HG03520 (cell line): ENCODE data around the gene ISLR2.
"Not testable (repeated sequence)": the region's sequence is repeated elsewhere in the genome, so short reads cannot be mapped to it uniquely, and the experiment has no call there.

ENCODE experiments used
- ATAC-seq: cut with Tn5 transposase; IDR thresholded peaks from one replicate; pipeline ENCODE4 v1.9.1; 2021; ENCODE audit warnings: mild to moderate bottlenecking, moderate library complexity; ENCODE audit not compliant: unreplicated experiment

The ISLR2 gene

DNA sequence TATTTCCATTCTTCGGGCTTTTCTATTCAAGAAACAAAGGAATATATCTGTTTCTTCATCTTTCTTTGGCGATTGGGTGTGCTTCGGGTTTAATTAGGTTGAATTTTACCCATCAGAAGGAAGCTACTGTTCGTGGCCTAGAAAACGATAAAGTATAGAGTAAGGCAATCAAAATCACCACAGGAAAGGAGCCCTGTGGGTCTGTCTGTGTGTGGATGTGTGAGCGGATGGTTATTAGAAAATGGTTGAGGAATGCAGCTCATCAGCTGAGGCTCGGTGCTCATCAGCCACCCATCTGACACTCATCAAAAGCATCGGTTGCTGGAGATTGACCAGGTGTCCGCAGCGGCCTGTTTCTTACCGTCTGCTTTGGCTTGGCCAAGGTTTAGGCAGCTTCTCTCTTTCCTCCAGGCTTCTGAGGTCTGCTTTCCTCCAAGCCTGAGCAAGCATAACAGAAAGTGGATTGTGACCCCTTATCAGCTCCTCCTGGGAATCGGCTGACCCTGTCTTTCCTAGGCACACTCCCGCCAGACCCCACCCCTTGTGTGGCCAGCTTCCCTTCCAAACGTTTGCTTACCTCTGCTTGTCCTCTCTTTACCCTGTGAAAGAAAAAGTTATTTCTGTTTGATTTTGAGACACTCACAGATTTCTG is 25.5 kb downstream of the ISLR2 start:
- ATAC-seq, result no peak

DNA sequence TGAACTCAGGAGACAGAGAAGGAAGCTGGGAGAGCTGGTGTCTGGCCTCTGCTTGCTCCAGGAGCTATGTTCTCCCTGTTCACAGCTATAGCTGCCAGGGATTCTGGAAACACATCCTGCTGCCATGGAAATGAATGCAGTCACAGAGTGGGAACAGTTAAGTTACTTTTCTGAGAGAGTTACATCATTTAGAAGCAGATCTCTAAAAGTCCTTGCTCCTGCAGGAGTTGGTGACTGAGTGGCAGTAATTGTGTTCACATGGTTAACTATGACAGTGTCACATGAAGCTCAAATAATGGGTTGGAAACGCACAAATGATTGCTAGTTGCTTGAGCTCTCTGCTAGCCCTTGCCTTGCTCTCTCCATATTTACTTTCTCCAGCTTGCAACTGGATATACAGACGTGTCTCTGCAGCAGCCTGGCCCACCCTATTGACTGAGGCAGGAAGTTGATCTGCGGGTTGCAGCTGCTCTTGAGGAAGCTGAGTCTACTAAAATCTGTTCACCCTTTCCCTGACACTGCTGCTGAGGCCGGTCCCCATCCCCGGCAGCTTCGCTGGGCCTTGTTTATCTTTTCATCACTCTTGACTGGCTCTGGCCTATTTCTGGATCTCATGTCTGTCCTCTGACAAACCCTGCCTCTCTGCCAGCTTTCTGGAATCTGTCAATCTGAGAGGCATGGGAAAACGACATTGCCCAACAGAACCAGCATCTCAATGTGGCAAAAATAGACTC is 26.5 kb downstream of the ISLR2 start:
- ATAC-seq, result no peak

DNA sequence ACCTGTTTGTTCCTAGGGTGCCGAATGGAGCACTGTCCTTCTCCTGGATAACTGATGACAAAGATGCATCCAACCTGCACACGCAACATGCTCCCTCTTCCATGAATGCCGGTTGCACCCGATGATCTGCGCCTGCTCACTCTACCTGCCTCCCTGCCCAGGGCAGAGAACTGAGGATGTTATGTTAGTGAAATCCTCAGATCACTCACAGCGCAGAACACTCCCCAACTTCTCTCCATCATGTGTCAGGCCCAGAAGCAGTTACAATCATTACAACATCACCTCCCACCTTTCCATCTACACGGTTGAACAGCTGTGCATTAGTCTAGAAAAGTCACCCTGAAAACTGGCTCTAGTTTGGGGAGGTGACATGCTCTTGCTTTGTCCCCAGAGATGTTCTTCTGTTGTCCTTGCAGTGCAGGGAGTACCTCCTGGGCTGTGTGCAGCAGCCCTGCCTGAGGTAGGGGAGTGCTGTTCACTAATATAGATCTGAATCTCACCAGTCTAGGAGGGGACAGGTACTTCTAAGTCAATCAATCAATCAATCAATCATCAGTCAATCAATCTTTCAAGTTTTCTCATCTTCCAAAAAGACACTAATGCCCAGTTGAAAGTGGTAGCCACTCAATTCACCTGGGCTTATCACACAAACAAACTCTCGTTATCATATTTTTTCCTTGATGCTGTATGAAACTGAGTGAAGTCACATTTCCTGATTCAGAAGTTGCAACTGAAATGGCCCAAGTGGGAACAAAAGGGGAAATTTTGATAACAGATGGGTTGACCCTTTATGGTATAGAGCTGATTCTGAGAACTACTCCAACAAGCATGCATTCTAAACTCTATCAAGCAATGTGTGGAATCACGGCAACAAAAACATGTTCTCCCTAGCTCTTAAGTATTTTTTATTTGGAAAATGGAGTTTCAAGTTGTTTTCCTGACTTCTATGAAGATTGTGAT is 27.8 kb downstream of the ISLR2 start:
- no peak for ATAC-seq

DNA sequence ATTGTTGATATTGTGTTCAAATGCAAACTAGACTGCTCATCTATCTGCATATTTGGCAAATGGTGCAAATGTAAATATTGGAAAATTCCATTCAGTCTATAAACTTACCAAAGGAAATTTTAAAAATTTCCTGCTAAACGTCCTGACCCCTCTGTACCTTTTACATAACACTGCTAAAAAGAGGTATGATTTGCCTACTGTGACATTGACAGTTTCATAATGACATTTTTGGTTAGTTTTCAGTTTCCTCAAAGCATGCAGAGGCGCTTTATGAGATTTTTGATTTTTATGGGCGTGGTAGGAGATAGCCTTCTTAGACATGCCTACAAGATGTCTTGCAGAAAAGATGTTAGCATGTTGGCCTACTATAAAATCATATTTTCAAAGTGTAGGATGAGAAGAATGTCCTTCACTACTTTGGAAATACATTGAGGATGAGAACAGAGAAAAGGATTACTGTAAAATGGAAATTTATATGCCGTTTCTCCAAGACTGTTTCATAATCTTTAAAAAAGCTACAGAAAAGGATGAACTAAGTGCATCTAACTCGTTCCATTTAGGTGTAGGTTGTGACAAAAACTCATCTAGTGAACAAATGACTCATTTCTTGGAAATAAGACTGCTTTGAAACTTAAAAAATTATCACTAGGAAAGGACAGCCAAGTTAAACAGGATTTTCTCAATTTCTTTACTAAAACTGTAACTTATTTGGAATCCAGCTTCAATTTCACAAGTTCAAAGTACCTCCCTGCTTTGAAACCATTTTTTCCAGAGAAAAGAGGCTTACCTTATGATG is 28.7 kb downstream of the ISLR2 start:
- ATAC-seq, result peak; percentile 43

DNA sequence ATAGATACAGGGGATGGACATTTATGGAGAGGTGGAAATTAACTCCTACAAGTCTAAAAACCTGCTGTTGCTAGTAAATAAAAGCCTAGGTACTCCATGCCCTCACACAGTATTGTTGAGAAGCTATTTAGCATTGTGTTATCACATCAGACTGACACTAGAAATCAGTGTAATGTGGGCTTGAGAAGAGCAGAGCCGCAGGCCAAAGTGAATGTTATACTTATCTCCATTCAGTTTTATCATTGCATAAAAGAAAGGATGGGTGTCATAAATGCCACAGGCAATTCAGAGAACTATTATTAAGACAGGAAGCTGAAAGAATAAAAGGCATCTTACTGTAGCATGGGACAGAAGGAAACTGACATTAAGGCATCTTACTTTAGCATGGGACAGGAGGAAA is 29.4 kb downstream of the ISLR2 start:
- ATAC-seq, result no peak

DNA sequence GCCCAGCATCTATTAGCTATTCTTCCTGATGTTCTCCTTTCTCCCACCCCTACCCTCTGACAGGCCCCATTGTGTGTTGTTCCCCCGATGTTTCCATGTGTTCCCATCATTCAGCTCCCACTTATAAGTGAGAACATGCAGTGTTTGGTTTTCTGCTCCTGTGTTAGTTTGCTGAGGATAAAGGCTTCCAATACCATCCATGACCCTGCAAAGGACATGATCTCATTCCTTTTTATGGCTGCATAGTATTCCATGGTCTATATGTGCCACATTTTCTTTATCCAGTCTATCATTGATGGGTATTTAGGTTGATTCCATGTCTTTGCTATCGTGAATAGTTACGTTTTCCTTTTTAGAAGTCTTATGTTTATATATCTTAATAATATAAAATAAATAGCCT is 30.0 kb downstream of the ISLR2 start:
- not testable (repeated sequence) for ATAC-seq

DNA sequence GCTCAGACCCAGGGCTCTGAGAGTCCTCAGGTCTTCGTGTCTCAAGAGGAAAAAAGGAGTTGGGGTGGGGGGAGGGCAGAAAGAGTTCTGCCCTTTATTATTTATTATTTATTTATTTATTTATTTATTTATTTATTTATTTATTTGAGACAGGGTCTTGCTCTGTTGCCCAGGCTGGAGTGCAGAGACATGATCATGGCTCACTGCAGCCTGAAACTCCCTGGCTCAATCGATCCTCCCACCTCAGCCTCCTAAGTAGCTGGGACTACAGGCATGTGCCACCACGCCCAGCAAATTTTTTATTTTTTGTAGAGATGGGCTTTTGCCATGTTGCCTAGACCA is 31.8 kb downstream of the ISLR2 start:
- ATAC-seq, result not testable (repeated sequence)

DNA sequence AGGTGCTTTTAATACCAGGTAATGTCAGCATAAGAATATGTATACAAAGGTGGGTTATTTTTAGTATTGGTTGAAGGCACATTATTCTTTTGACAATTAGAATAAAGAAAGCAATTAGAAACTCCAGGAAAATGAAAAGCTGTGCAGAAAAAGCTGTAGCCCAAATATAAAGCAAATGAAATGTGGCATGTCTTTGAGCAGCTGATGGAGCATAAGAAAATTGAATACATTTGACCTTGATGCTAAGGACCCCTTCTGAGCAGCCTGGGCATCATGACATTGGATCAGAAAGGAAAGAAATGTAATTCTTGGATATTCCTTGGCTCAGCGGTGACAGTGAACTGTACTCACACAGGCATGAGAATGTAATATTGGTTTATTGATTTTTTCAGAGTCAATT is 35.1 kb downstream of the ISLR2 start:
- ATAC-seq, result no peak

DNA sequence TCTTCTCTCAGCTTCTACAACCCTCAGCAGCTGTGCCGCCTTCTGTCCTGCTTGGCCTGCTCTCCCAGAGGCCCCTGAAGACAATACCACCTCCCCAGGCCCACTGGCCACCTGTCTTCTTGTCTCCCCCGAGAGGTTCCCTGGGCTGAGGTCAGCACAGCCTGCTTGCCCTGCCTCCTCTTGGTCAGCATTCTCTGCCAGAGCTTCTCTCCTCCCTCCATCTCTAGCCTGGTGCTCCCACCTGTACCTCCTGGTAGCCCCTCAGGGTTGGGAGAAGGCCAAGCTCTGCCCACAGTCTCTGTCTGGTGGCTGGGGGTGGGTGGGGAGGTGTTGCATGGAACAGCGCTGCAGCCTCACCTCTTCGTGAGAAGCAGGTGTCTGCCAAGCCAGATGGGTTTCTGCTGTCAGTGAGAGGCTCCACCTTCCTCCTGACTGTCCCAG is 37.5 kb downstream of the ISLR2 start:
- no peak for ATAC-seq

DNA sequence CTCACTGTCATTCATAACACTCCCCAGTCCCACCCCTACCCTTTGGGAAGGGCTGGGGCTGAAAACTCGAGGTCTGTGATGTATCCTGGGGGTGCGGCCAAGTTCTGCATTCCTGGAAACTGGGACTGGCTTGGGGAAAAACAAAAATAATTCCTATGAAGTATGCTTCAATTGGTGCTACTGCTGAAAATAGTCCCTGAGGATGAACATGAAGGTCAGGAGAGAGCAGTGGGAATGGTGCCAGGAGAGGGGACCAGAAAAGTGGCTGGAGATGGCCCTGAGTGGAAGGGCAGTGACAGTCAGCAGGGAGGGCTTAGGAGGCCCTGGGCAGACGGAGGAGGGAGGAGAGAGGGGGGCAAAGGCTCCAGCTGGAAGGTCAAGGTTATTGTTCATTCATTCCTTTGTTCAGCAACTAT is 38.3 kb downstream of the ISLR2 start:
- ATAC-seq, result no peak

DNA sequence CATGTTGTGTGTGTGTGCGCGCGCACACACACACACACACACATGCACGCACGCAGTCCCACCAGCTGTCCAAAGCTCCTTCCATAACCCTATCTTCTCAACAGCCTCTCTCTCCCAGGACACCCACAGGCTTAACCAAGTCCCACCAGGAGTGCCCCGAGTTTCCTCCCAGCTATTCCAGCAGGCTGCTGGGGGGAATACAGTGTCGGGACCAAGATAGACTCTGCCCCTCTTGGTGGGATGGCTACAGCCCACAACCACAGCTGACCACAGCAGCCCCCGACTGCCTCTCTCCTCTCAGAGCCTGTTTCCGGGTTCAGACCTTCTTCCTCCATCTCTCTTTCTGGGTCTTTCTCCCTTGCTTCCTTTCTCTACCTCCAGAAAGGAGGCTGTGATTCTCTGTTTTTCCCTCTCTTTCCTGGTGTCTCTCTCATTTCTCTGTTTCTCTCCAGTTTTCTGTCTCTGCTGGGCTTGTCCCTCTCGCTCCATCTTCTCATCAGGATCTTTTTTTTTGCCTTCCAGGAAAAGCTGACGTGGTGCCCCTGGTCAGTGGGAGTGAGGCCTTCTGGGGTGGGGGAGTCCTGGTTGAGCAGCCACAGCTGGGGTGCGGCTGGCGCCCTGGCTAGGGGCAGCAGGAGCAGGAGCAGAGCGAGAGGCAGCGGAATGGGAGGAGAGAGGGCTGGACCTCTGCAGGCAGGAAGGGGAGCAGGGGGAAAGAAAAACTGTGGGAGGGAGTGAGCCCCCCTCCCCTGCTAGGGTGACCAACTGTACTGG is 39.9 kb downstream of the ISLR2 start:
- ATAC-seq, result no peak

DNA sequence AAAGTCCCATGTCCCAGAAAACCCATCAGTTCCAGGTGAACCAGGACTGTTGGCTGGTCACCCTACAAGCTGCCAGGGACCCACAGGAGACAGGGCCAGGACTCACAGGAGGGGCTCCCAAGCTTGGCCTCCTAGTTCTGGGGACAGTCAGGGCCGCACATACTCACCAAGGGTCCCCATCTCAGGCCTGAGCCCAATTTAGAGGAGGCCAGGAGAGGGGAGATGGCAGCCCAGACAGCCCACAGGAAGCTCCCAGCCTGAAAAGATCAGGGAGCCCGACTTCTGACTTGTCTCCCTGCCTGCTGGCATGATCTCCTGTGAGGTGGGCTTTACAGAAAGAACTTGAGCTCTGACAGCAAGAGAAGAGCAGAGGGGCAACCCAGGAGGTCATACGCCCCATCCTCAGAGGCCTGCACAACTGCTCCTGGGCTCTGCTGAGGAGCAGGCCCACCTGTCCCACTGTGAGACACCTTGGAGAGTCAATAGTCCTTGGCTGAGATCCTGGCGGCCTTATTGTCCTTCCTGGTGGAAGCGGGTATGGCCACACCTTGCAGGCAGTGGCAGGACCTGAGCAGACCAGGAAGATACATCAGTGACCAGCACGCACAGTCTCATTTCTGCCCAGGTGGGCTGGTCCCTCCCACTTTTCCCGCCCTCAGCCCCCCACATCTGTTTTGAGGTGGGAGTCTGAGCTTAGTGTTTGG is 40.6 kb downstream of the ISLR2 start:
- ATAC-seq, result no peak

DNA sequence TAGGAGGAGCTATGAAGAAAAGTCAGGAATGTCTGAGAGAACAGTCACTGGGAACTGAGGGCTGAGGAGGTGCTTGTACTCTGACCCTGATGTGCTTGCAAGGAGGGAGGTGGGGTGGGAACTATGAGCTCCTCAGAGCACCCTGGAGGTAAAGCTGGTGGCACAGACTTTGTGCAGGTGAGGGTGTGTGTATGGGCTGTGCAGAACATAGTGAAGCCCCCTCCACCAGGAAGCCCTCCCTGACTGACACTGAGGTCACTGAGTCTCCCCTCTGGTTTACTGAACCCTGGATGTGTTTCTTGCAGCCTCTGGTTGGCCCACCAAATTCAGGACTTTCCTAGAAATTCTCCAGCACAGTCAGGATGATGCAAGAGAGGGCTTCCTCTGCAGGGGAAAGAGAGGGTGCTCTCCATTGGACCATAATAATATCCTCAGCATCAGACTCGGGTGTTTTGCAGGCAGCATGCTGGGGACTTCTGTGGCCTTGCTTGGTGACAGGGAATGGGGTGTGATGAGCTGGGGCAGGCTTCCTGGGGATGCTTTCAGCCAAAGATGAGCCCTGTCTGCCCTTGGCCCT is 41.7 kb downstream of the ISLR2 start:
- no peak for ATAC-seq

DNA sequence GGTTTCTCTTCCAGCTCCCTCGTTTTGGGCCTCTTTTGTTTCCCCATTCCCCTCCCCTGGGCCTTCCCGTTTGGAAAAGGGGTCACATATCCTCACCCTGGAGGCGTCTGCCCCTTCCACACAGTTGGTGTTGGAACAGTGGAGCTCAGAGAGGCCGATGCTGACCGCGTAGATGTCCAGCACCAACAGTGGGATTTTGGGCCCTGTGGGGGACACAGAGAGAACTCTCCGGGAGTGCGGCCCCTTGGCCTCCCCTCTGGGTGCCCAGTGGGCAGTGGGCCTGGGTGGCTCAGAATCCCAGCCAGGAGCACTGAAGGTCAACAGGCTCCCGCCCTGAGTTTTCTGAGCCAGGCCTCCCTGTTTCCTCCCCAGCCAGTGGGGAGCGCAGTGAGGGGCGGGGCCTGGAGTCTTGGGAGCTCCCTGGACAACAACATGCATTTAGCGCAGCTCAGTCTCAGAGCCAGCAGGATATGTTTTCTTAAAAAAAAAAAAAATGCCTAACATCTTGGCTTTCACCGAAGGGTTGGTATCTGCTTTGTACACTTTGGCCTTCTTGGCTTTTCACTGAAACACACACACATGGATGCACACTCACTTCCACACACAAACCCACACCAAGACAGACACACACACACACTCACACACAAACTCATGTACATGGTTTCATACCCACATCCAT is 42.5 kb downstream of the ISLR2 start:
- ATAC-seq, result no peak

DNA sequence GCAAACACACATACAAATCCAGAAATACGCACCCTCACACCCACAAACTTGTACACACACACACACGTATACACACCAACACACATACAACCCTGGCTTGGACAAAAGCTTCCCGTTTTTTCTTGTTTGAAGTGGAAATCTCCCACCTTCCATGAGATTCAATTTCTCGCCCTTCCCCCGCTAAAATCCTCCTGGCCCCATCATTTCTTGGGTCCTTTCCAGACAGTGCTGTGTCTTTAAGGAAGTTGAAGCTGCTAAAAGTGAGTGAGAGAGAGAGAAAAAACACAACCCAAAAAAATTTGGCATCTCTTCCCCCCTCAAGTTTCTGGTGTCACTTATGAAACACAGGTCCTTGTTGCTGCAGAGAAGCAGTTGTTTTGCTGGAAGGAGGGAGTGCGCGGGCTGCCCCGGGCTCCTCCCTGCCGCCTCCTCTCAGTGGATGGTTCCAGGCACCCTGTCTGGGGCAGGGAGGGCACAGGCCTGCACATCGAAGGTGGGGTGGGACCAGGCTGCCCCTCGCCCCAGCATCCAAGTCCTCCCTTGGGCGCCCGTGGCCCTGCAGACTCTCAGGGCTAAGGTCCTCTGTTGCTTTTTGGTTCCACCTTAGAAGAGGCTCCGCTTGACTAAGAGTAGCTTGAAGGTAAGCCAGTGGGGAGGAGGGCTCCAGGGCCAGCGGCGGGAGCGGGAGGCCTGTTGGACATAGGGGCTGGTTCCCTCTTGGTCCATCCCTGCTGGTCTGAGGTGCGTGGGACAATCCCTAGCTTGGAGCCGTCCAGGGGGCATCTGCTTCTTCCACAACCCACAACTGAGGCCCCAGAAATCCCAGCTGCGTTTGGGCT is 43.2 kb downstream of the ISLR2 start, which contains the start of gene ISLR:
Gene ISLR, plus strand, starts transcription at position 331 of the 839 bp plus-strand sequence. CDS start 1,149 bp downstream, outside the sequence.
- no peak for ATAC-seq

DNA sequence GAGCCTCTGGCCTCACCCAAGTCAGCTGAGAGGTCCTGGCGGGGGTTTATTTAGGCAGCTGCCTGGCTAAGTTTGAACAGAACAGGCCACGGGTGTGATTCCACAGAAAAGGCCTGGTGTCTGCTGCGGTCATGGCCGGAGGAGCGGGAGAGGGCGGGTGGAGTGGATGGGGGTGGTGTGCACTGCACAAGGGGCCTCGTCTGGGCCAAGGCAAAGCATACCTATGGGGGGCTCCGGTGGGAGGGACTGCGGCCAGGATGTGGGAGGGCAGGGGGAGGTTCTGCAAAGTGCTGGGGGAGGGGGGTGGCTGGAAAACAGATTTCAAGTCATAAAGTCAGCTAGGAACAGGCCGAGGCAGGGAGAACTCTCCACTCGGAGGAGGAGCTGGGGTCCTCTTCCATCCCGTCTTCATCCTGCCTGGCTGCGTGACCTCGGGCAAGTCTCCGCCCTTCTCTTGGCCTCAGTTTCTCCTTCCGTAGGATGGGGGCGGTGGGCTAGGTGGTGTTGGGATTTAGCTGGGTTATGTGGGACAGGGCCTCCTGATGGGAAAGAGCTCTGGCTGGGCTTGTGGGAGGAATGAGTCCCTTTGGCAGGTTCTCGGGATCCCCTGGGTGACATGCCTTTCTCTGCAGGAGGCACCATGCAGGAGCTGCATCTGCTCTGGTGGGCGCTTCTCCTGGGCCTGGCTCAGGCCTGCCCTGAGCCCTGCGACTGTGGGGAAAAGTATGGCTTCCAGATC is 44.0 kb downstream of the ISLR2 start:
- no peak for ATAC-seq

DNA sequence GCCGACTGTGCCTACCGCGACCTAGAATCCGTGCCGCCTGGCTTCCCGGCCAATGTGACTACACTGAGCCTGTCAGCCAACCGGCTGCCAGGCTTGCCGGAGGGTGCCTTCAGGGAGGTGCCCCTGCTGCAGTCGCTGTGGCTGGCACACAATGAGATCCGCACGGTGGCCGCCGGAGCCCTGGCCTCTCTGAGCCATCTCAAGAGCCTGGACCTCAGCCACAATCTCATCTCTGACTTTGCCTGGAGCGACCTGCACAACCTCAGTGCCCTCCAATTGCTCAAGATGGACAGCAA is 44.5 kb downstream of the ISLR2 start:
- ATAC-seq, result no peak
